Panc1 (cell line): ENCODE measurements around the gene SENP8. TPM values are rescaled to one million over a fixed set of nuclear protein-coding genes. Genes with fewer than 3 reads are reported as not detected.

Experiments
- ATAC-seq: fragments of 200-7000 bp; cut with Tn5 transposase; 2 replicates; pipeline ENCODE4 v1.9.1; 2020; ENCODE audit warnings: mild to moderate bottlenecking, moderate library complexity
- BruUV-seq: library from RNA; stranded (reverse); fragments of 400-500 nt; replicated peaks from 2 replicates; lab custom pipeline; 2021; lab: Mats Ljungman, UMichigan
- CTCF ChIA-PET: fragments of 300-600 bp; sonication (Branson Sonifier 250); formaldehyde crosslinking; loops from one replicate; lab custom pipeline; 2022; ENCODE audit warnings: antibody characterized with exemption; lab: Charles Lee
- POLR2A ChIA-PET: fragments of 300-600 bp; sonication (Branson Sonifier 250); formaldehyde crosslinking; loops from one replicate; lab custom pipeline; 2022; ENCODE audit warnings: antibody characterized with exemption; lab: Charles Lee
- DNase-seq: peaks from one replicate; pipeline ENCODE4 v3.0.0-alpha.2; 2010; ENCODE audit warnings: low read depth, low spot score
- H3K27ac ChIP-seq: 2 replicates; pipeline ENCODE4 v1.5.1; 2011; ENCODE audit warnings: mild to moderate bottlenecking, low read length, inconsistent platforms
- H3K27me3 ChIP-seq: fragments of 200-500 bp; sonication (Bioruptor generic); 2 replicates; pipeline ENCODE4 v1.6.0; 2014; ENCODE audit warnings: low read length, inconsistent platforms; ENCODE audit not compliant: control insufficient read depth, insufficient read depth
- H3K36me3 ChIP-seq: fragments of 200-500 bp; sonication (Bioruptor generic); 2 replicates; pipeline ENCODE4 v1.5.1; 2014; ENCODE audit warnings: inconsistent platforms, mild to moderate bottlenecking, low read length, moderate library complexity; ENCODE audit not compliant: control insufficient read depth, insufficient read depth
- H3K4me1 ChIP-seq: 2 replicates; pipeline ENCODE4 v1.5.1; 2011; ENCODE audit warnings: inconsistent platforms, mild to moderate bottlenecking, low read length, moderate library complexity; ENCODE audit not compliant: control insufficient read depth, insufficient read depth
- H3K4me3 ChIP-seq, 2 experiments: 2 replicates each; pipeline ENCODE4 v1.5.1; 2011 to 2012; ENCODE audit warnings: low read depth in 2 of 2, low read length in 2 of 2, mild to moderate bottlenecking in 2 of 2, inconsistent platforms in 1 of 2, moderate library complexity in 1 of 2
- H3K9me3 ChIP-seq: fragments of 200-500 bp; sonication (Bioruptor generic); 2 replicates; pipeline ENCODE4 v1.5.1; 2014; ENCODE audit warnings: low read depth, mild to moderate bottlenecking, inconsistent platforms, low read length, moderate library complexity; ENCODE audit not compliant: control insufficient read depth, insufficient read depth
- POLR2AphosphoS5 ChIP-seq: IDR thresholded peaks from 2 replicates; pipeline ENCODE4 v1.6.1; 2012; ENCODE audit warnings: mild to moderate bottlenecking, low read depth, low read length, moderate library complexity
- SIN3A ChIP-seq: IDR thresholded peaks from 2 replicates; pipeline ENCODE4 v1.6.1; 2012; ENCODE audit warnings: low read depth, mild to moderate bottlenecking, low read length, moderate library complexity, borderline replicate concordance; ENCODE audit not compliant: insufficient read depth
- TCF7L2 ChIP-seq: IDR thresholded peaks from 2 replicates; pipeline ENCODE4 v1.6.1; 2011; ENCODE audit warnings: mild to moderate bottlenecking, low read depth, low read length, inconsistent platforms
- in situ Hi-C: cut with HindIII; loops from 2 replicates; pipeline ENCODE4 v1.10.0; 2016; ENCODE audit warnings: low sequenced_read_pairs, low pct_unique_long_range_greater_than_20kb
- intact Hi-C: fragments of 100-400 bp; cut with micrococcal nuclease; formaldehyde crosslinking; loops from one replicate; pipeline ENCODE4 v1.10.0; 2022; ENCODE audit not compliant: unreplicated experiment
- total RNA-seq: library from RNA; stranded (reverse); gene quantifications from one replicate; pipeline ENCODE4 v1.2.1, GENCODE V29; 2021; ENCODE audit not compliant: unreplicated experiment
- TF ChIP-seq, protein P1 (sequence below), 2 experiments: IDR thresholded peaks; 2 replicates each; pipeline ENCODE4 v1.6.1; 2011 to 2012; ENCODE audit warnings: low read depth in 2 of 2, control low read depth in 1 of 2, low read length in 1 of 2, mild to moderate bottlenecking in 1 of 2, moderate library complexity in 1 of 2; ENCODE audit not compliant: insufficient read depth in 1 of 2
- TF ChIP-seq, protein P2 (sequence below): fragments of 450-650 bp; IDR thresholded peaks from 2 replicates; pipeline ENCODE4 v1.5.1; 2017; ENCODE audit warnings: mild to moderate bottlenecking

Gene SENP8
- total RNA-seq, 1 experiment from 2014 or later: 2.9 TPM

DNA sequence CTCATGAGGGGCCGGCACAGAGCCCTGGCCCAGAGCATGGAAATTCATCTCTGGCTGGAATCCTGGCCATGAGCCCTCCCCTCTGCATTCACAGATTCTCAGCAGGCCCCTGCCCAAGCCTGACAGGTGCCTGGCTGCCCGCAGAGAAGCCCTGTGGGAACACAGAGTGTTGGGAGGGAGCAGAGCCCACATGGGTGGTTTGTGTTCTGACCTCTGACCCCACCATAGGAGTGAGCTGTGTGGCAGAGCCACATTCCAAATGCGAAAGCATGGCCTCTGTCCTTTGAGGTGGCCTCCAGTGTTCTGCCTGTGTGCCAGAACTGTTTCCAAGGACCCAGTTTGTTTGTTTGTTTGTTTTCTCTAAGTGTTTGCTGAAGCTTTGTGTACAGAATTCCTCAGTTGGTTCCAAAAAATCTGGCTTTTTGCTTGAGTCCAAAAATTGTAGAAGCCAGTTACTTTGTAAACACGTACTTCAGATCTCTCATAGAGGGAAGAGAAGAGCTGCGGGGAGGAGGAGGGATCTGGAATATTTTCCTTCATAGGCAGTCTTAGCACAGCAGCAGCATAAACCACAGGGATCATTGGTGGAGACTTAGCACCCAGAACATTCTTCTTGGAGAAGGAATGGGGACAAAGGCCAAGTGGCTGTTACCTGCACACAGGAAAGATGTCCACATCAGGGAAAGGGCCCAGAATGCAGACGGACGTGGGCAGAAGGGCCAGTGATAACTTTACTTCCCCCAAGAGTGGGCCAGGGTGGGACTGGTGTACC lies 43.3 kb downstream of the SENP8 start:
- in situ Hi-C loops (no loop called here), intact Hi-C loops (no loop called here)
- ATAC-seq (no peak), DNase-seq (no peak)
- ChIA-PET POLR2A (interaction anchor here (0.6 kb wide), 1 partner anchor 23 kb away, joined by 8 read pairs; no protein-coding TSS in a partner anchor), CTCF (no interaction called here)
- H3K27ac ChIP-seq: no peak overlapping the region
- no peaks in the 10 kb centered on the region for H3K9me3 ChIP-seq
- no peak overlapping the region for H3K4me3 ChIP-seq
- no peaks in the 10 kb centered on the region for H3K27me3 ChIP-seq
- TF ChIP-seq, protein P1, sequence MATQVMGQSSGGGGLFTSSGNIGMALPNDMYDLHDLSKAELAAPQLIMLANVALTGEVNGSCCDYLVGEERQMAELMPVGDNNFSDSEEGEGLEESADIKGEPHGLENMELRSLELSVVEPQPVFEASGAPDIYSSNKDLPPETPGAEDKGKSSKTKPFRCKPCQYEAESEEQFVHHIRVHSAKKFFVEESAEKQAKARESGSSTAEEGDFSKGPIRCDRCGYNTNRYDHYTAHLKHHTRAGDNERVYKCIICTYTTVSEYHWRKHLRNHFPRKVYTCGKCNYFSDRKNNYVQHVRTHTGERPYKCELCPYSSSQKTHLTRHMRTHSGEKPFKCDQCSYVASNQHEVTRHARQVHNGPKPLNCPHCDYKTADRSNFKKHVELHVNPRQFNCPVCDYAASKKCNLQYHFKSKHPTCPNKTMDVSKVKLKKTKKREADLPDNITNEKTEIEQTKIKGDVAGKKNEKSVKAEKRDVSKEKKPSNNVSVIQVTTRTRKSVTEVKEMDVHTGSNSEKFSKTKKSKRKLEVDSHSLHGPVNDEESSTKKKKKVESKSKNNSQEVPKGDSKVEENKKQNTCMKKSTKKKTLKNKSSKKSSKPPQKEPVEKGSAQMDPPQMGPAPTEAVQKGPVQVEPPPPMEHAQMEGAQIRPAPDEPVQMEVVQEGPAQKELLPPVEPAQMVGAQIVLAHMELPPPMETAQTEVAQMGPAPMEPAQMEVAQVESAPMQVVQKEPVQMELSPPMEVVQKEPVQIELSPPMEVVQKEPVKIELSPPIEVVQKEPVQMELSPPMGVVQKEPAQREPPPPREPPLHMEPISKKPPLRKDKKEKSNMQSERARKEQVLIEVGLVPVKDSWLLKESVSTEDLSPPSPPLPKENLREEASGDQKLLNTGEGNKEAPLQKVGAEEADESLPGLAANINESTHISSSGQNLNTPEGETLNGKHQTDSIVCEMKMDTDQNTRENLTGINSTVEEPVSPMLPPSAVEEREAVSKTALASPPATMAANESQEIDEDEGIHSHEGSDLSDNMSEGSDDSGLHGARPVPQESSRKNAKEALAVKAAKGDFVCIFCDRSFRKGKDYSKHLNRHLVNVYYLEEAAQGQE (IDR thresholded peaks at IDR 0.05; ENCODE audit: insufficient read depth in 1 of 2, low read depth in 2 of 2, low read length in 1 of 2): no peak
- TF ChIP-seq TCF7L2 (no peak), POLR2AphosphoS5 (no peak), SIN3A (no peak)
- TF ChIP-seq, protein P2, sequence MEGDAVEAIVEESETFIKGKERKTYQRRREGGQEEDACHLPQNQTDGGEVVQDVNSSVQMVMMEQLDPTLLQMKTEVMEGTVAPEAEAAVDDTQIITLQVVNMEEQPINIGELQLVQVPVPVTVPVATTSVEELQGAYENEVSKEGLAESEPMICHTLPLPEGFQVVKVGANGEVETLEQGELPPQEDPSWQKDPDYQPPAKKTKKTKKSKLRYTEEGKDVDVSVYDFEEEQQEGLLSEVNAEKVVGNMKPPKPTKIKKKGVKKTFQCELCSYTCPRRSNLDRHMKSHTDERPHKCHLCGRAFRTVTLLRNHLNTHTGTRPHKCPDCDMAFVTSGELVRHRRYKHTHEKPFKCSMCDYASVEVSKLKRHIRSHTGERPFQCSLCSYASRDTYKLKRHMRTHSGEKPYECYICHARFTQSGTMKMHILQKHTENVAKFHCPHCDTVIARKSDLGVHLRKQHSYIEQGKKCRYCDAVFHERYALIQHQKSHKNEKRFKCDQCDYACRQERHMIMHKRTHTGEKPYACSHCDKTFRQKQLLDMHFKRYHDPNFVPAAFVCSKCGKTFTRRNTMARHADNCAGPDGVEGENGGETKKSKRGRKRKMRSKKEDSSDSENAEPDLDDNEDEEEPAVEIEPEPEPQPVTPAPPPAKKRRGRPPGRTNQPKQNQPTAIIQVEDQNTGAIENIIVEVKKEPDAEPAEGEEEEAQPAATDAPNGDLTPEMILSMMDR: no peak
- H3K36me3 ChIP-seq: no peaks in the 10 kb centered on the region
- no TSS peak for BruUV-seq
- H3K4me1 ChIP-seq: no peaks in the 10 kb centered on the region

DNA sequence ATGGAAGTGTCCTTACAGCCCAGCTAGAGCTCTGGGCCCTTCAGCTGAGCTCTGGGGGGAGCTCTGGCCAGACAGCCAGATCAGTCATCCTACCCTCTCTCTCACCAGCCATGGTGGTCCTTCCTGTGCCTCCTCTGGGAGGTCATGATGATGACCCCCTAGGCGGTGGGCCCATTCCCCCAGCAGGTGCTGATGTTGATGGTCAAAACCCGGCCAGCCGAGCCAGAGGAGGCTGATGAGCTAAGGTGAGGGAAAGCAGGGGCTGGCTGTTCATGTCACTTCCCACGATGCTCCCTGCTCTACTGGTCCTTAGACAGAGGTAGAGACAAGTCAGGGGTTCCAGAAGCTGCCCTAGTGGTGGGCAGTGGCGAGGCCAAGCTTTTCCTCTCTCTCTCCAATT lies 44.4 kb downstream of the SENP8 start:
- no peaks in the 10 kb centered on the region for H3K4me1 ChIP-seq
- intact Hi-C loops: no loop called here
- in situ Hi-C loops: no loop called here
- no peaks in the 10 kb centered on the region for H3K36me3 ChIP-seq
- TF ChIP-seq, protein P2: no peak
- TF ChIP-seq POLR2AphosphoS5 (no peak), SIN3A (no peak), TCF7L2 (no peak)
- TF ChIP-seq, protein P1 (IDR thresholded peaks at IDR 0.05; ENCODE audit: insufficient read depth in 1 of 2, low read depth in 2 of 2, low read length in 1 of 2): no peak
- H3K4me3 ChIP-seq: no peak overlapping the region
- ChIA-PET POLR2A (interaction anchor here (0.5 kb wide), 1 partner anchor 331 kb away, joined by 11 read pairs; no protein-coding TSS in a partner anchor), CTCF (interaction anchor here (0.6 kb wide), 1 partner anchor 419 kb away, joined by 7 read pairs; no protein-coding TSS in a partner anchor)
- no peaks in the 10 kb centered on the region for H3K27me3 ChIP-seq
- no peaks in the 10 kb centered on the region for H3K9me3 ChIP-seq
- DNase-seq: no peak
- no TSS peak for BruUV-seq
- no peak for ATAC-seq
- no peak overlapping the region for H3K27ac ChIP-seq
